ENCODE results near the gene GTF2B.
"Not testable (repeated sequence)": the region's sequence is repeated elsewhere in the genome, so short reads cannot be mapped to it uniquely, and the experiment has no call there.

The GTF2B gene

GRCh38 chr1:88891318-88891950 lies at the start of gene GTF2B:
TSS of gene GTF2B (minus strand) at chr1:88891567. CDS start at chr1:88891499, 68 bp downstream.
- no peak for TF ChIP-seq CTCF (IDR thresholded peaks at IDR 0.05; ENCODE audit: extremely low read depth, missing control alignments)

GRCh38 chr1:88938528-88938927 lies 47.2 kb upstream of the GTF2B start:
- DNase-seq (ENCODE audit: low spot score): not testable (repeated sequence)

More at GRCh38 chr1:88891318-88891950, at the start of gene GTF2B:
- DNase-seq (ENCODE audit: low spot score): peak; percentile 83

GRCh38 chr1:88936760-88937342 lies 45.5 kb upstream of the GTF2B start:
- DNase-seq (ENCODE audit: low spot score): no peak
- no peak for TF ChIP-seq CTCF (IDR thresholded peaks at IDR 0.05; ENCODE audit: extremely low read depth, missing control alignments)

GRCh38 chr1:88936223-88936523 lies 44.8 kb upstream of the GTF2B start:
- no peak for DNase-seq (ENCODE audit: low spot score)
- no peak for TF ChIP-seq CTCF (IDR thresholded peaks at IDR 0.05; ENCODE audit: extremely low read depth, missing control alignments)

- peak; percentile 36 for DNase-seq (ENCODE audit: low spot score)
- peak; percentile 14 for TF ChIP-seq CTCF (IDR thresholded peaks at IDR 0.05; ENCODE audit: extremely low read depth, missing control alignments)
Measured at GRCh38 chr1:88935522-88936222, 44.3 kb upstream of the GTF2B start.

GRCh38 chr1:88930176-88930575 lies 38.8 kb upstream of the GTF2B start:
- DNase-seq (ENCODE audit: low spot score): not testable (repeated sequence)

GRCh38 chr1:88923224-88923623 lies 31.9 kb upstream of the GTF2B start:
- TF ChIP-seq CTCF (IDR thresholded peaks at IDR 0.05; ENCODE audit: extremely low read depth, missing control alignments): no peak
- DNase-seq (ENCODE audit: low spot score): no peak

- DNase-seq (ENCODE audit: low spot score): no peak
- no peak for TF ChIP-seq CTCF (IDR thresholded peaks at IDR 0.05; ENCODE audit: extremely low read depth, missing control alignments)
Measured at GRCh38 chr1:88922214-88922613, 30.8 kb upstream of the GTF2B start.
